Heart left ventricle (tissue), 16 donors: ENCODE results near the gene DNAH5. TPM values are rescaled to one million over a fixed set of nuclear protein-coding genes. Genes with fewer than 3 reads are reported as not detected.

Source experiments
- ATAC-seq, 4 donors: fragments of 200-7000 bp; cut with Tn5 transposase; one replicate each; pipeline ENCODE4 v1.9.1; 2020 to 2022; ENCODE audit warnings: moderate library complexity in 4 of 4, mild to moderate bottlenecking in 3 of 4, moderate number of reproducible peaks in 1 of 4
- DNase-seq, 5 donors: peaks; one replicate each; pipeline ENCODE4 v3.0.0-alpha.2; 2020
- H3K27ac ChIP-seq, 12 donors: fragments of 200-600 bp; sonication (generic) in 4 of 12; one replicate each; pipeline versions ENCODE4 v1.5.0 to v1.8.0; 2016 to 2022; ENCODE audit warnings: mild to moderate bottlenecking in 2 of 12
- H3K27me3 ChIP-seq, 9 donors: fragments of 200-600 bp; sonication (generic) in 2 of 9; one replicate each; pipeline versions ENCODE4 v1.5.1 to v1.8.0; 2016 to 2022; ENCODE audit warnings: mild to moderate bottlenecking in 3 of 9
- H3K36me3 ChIP-seq, 9 donors: fragments of 200-600 bp; sonication (generic) in 2 of 9; one replicate each; pipeline versions ENCODE4 v1.5.0 to v1.8.0; 2018 to 2022; ENCODE audit warnings: mild to moderate bottlenecking in 2 of 9
- H3K4me1 ChIP-seq, 12 donors: fragments of 200-600 bp; sonication (generic) in 4 of 12; one replicate each; pipeline versions ENCODE4 v1.5.0 to v1.8.0; 2016 to 2022; ENCODE audit warnings: mild to moderate bottlenecking in 3 of 12
- H3K4me3 ChIP-seq, 12 donors: fragments of 200-600 bp; sonication (generic) in 4 of 12; one replicate each; pipeline versions ENCODE4 v1.5.0 to v1.8.0; 2017 to 2022; ENCODE audit warnings: mild to moderate bottlenecking in 9 of 12, moderate library complexity in 4 of 12
- H3K9me3 ChIP-seq, 12 donors: fragments of 200-600 bp; sonication (generic) in 4 of 12; one replicate each; pipeline versions ENCODE4 v1.5.0 to v1.8.0; 2016 to 2022; ENCODE audit warnings: mild to moderate bottlenecking in 1 of 12
- POLR2A ChIP-seq, 2 donors: fragments of 450-650 bp; IDR thresholded peaks; one replicate each; pipeline ENCODE4 v1.6.1; 2017; ENCODE audit warnings: antibody characterized with exemption in 2 of 2, mild to moderate bottlenecking in 2 of 2, moderate library complexity in 2 of 2
- WGBS, 4 donors: extraction: QIAGEN DNeasy Blood & Tissue Kit in 2 of 4; methylation state at CpG; one replicate each; pipeline versions ENCODE4 v1.1.5 to v1.1.7; 2013 to 2018; 5-methylcytosine and 5-hydroxymethylcytosine counted together
- intact Hi-C, 10 donors: fragments of 100-400 bp; cut with DNase I; formaldehyde crosslinking; loops; one replicate each; pipeline versions ENCODE4 v1.11.1 to v1.14.2; 2022
- polyA plus RNA-seq, 2 donors: library from polyadenylated mRNA; stranded (reverse); fragments of 200-250 nt; gene quantifications; one replicate each; pipeline ENCODE4 v1.2.3, GENCODE V29; 2013
- total RNA-seq, 9 donors: library from RNA; depleted of rRNA in 2 of 9; stranded (reverse); fragments of >200 nt in 2 of 9; fragmentation: NEBNext Ultra II Directional in 3 of 9; extraction: Animal tissue kit (Norgen Biotek cat#: 25700) in 3 of 9; gene quantifications; one replicate each; pipeline versions ENCODE4 v1.1.0 to v1.2.4, GENCODE V29; 2016 to 2023
- TF ChIP-seq, protein P1 (sequence below), 12 donors: fragments of 200-600 bp; sonication (generic) in 4 of 12; IDR thresholded peaks; one replicate each; pipeline versions ENCODE4 v1.5.0 to v1.8.0; 2018 to 2022; ENCODE audit warnings: antibody characterized with exemption in 12 of 12, mild to moderate bottlenecking in 5 of 12
- donor health status: ischemic (EF 13 %, LVEDD 7.1; RV severe dilation, severe dysfunction).
- donor health status: healthy with polysubstance abuse.
- donor health status: DM: no; HTN: yes; CAD: no.
- donor health status: DM: no; HTN: no; CAD: no.
- donor health status: ischemic (EF 25% LVEDD 6.9; RV normal size, moderate dysfunction).
- donor health status: ischemic (EF 25% LVEDD 5.7; RV mildly dilated, moderate dysfunction).
- donor health status: healthy.
- donor health status: DM: yes; HTN: yes; CAD: no.
- donor health status: ischemic (EF 35%, LVEDD 5.7; RV mildly dilated, moderate dysfunction).
- donor health status: nonischemic (EF 11% LVEDD 7.7; RV severe dilation, severe dysfunction).
- donor health status: DM: yes; HTN: yes; CAD: no.
- donor health status: PGD.
- donor health status: ischemic (EF 29% LVEDD 5.4; RV normal size, mild dysfunction).
- donor health status: nonischemic (EF 23%, LVEDD 6.1; RV moderate dilation, normal function).

Gene DNAH5
- total and polyA plus RNA-seq, 11 donors: 0.03 to 0.46 (median 0.16) TPM

DNA sequence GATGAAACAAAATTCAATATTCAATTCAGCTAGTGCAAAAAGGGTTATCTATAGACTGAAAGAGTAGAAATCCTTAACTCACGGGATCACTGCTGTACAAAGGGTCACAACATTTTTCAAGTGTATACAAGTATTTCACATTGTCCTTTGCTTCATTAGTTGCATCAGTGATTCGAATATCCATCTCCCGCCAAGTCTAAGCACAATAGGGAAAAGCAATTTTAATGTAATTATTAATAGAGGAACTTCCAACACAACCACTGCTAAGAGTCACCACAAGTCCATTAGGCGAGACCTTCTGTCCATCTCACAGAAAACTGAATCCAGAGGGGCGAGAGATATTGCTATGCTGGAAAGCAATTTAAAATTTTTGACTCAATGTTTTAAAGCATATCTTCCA lies 27.4 kb downstream of the DNAH5 start:
- no peak for DNase-seq
- intact Hi-C loops: no loop called here
- no peak for TF ChIP-seq POLR2A (IDR thresholded peaks at IDR 0.05)
- no peak overlapping the region for H3K27ac ChIP-seq
- H3K4me1 ChIP-seq: no peaks in the 10 kb centered on the region
- 80 to 85% (median 82%) methylated on average over 5 of the region's 5 CpGs for WGBS, 4 donors
- H3K36me3 ChIP-seq: no peaks in the 10 kb centered on the region
- H3K9me3 ChIP-seq: no peaks in the 10 kb centered on the region
- H3K27me3 ChIP-seq: no peaks in the 10 kb centered on the region
- no peak overlapping the region for H3K4me3 ChIP-seq
- ATAC-seq: no peak

DNA sequence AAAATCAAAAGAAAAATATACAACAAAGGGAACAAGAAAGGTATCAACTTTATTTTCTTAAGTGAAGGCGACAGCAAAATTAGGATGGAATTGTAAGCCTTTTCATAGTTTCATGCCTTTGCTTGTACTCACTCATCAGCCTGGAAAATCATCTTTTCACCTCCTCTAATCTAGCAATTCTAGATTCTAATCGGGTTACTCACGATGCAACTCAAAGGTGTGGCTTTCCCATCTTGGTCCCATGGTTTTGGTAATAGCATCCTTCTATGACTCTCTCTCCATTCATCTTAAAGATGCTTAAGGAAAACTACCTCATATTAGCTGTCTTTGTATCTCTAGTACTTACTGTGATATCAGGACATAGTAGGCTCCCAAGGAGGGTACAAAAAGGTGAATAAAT lies 30.5 kb downstream of the DNAH5 start:
- no peak for TF ChIP-seq POLR2A (IDR thresholded peaks at IDR 0.05)
- WGBS, 4 donors: 86 to 93% (median 90%) methylated on average over 3 of the region's 3 CpGs
- Histone ChIP-seq H3K27me3 (no peaks in the 10 kb centered on the region), H3K9me3 (no peaks in the 10 kb centered on the region), H3K4me1 (no peaks in the 10 kb centered on the region), H3K4me3 (no peak overlapping the region), H3K27ac (no peak overlapping the region), H3K36me3 (no peaks in the 10 kb centered on the region)
- DNase-seq: no peak
- no peak for ATAC-seq
- intact Hi-C loops: no loop called here

DNA sequence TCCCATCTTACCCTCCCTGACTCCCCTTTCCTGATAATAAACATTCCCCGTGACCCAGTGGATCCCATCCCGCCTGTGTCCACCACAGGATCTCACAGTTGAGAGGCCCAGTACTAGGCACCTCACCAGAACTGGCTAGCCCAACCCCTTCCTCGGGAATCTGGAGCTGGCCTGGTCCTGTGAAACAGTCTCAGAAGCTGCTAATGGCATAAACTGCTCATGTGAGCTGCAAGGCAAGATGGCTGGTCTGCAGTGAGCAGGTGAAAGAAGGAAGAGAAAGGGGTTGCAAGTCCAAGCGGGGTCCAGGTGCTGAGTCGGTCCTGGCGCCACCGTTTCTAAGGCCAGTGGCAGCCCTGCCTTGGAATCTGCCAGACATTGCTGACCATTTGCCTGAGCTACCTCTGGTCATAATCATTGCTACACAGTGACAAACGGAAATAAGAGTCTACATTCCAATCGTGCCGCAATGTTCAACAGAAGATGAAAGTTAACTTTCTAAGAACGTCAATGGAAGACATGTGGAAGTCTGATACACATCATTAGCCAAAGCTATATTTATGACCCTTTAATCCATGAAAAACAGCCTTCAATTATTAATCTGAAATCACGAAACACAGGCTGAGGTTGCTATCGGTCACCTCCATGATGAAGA lies 33.7 kb downstream of the DNAH5 start:
- no peak for DNase-seq
- Histone ChIP-seq H3K36me3 (no peaks in the 10 kb centered on the region), H3K4me3 (no peak overlapping the region), H3K27ac (no peak overlapping the region), H3K4me1 (no peaks in the 10 kb centered on the region), H3K9me3 (no peaks in the 10 kb centered on the region), H3K27me3 (no peaks in the 10 kb centered on the region)
- TF ChIP-seq, protein P1, sequence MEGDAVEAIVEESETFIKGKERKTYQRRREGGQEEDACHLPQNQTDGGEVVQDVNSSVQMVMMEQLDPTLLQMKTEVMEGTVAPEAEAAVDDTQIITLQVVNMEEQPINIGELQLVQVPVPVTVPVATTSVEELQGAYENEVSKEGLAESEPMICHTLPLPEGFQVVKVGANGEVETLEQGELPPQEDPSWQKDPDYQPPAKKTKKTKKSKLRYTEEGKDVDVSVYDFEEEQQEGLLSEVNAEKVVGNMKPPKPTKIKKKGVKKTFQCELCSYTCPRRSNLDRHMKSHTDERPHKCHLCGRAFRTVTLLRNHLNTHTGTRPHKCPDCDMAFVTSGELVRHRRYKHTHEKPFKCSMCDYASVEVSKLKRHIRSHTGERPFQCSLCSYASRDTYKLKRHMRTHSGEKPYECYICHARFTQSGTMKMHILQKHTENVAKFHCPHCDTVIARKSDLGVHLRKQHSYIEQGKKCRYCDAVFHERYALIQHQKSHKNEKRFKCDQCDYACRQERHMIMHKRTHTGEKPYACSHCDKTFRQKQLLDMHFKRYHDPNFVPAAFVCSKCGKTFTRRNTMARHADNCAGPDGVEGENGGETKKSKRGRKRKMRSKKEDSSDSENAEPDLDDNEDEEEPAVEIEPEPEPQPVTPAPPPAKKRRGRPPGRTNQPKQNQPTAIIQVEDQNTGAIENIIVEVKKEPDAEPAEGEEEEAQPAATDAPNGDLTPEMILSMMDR (IDR thresholded peaks at IDR 0.05): no peak
- TF ChIP-seq POLR2A (IDR thresholded peaks at IDR 0.05): no peak
- 76 to 83% (median 81%) methylated on average over 13 of the region's 13 CpGs for WGBS, 4 donors
- intact Hi-C loops: no loop called here
- no peak for ATAC-seq

DNA sequence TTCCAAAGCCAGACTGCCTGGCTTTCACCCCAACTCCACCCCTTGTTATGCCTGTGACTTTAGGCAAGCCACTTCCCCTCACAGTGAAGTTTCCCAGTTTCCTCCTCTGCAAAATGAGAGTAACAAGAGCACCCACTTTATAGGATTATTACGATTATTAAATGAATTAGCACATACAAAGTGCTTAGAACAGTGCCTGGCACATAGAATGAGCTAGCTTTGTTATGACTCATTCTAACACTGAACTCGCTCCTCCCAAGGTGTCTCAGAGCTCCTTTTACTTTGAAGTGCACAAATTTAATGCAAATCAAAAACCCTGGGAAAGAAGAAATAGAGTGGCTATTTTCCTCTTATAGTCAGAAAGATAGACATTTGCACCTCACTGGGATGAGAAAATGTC lies 34.3 kb downstream of the DNAH5 start:
- H3K36me3 ChIP-seq: no peaks in the 10 kb centered on the region
- no peak overlapping the region for H3K27ac ChIP-seq
- ATAC-seq (no peak), DNase-seq (no peak)
- WGBS, 4 donors: 64 to 82% (median 73%) methylated on average over 2 of the region's 2 CpGs
- no peaks in the 10 kb centered on the region for H3K4me1 ChIP-seq
- no peaks in the 10 kb centered on the region for H3K27me3 ChIP-seq
- no peak overlapping the region for H3K4me3 ChIP-seq
- no peak for TF ChIP-seq POLR2A (IDR thresholded peaks at IDR 0.05)
- TF ChIP-seq, protein P1 (IDR thresholded peaks at IDR 0.05): no peak
- intact Hi-C loops: no loop called here
- H3K9me3 ChIP-seq: no peaks in the 10 kb centered on the region

DNA sequence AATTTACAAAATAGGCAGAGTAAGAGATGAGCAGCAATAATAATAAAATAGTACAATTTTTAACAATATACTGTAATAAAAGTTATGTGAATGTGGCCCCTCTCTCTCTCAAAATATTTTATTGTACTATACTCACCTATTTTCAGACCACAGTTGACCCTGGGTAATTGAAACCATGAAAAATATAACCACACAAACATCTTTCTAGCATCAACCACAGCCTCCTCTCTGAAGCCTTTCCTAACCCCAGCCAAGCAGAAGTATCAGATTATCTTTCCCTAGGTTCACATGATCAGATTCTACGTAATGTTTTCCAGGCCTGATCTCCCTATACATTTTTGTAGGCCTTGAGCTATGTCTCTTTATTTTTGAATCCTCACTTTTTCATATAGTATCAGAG lies 35.2 kb downstream of the DNAH5 start:
- DNase-seq (no peak), ATAC-seq (no peak)
- no peaks in the 10 kb centered on the region for H3K36me3 ChIP-seq
- no peaks in the 10 kb centered on the region for H3K4me1 ChIP-seq
- intact Hi-C loops: no loop called here
- H3K27ac ChIP-seq: no peak overlapping the region
- 77 to 84% (median 81%) methylated on average over 1 of the region's 1 CpG for WGBS, 4 donors
- TF ChIP-seq POLR2A (IDR thresholded peaks at IDR 0.05): no peak
- TF ChIP-seq, protein P1 (IDR thresholded peaks at IDR 0.05): no peak
- no peaks in the 10 kb centered on the region for H3K27me3 ChIP-seq
- H3K4me3 ChIP-seq: no peak overlapping the region
- no peaks in the 10 kb centered on the region for H3K9me3 ChIP-seq
